Osteocyte (in vitro differentiated cells): Measurements from ENCODE around the gene TSPO2. TPM values are rescaled to one million over a fixed set of nuclear protein-coding genes. Genes with fewer than 3 reads are reported as not detected.

ENCODE experiments used
- DNase-seq: peaks from one replicate; pipeline ENCODE4 v3.0.0; 2021; ENCODE audit warnings: mixed read lengths; ENCODE audit not compliant: unreplicated experiment; ENCODE audit errors: extremely low spot score
- H3K27ac Mint-ChIP-seq: one replicate; pipeline ENCODE4 v1.8.0; 2021; ENCODE audit warnings: mild to moderate bottlenecking, mixed read lengths; ENCODE audit not compliant: unreplicated experiment
- H3K27me3 Mint-ChIP-seq: one replicate; pipeline ENCODE4 v1.8.0; 2021; ENCODE audit warnings: mixed read lengths; ENCODE audit not compliant: unreplicated experiment
- H3K36me3 Mint-ChIP-seq: one replicate; pipeline ENCODE4 v1.8.0; 2021; ENCODE audit warnings: mixed read lengths; ENCODE audit not compliant: unreplicated experiment
- H3K4me1 Mint-ChIP-seq: one replicate; pipeline ENCODE4 v1.8.0; 2021; ENCODE audit warnings: mixed read lengths; ENCODE audit not compliant: unreplicated experiment
- H3K4me3 Mint-ChIP-seq: one replicate; pipeline ENCODE4 v1.8.0; 2021; ENCODE audit warnings: mild to moderate bottlenecking, moderate library complexity, mixed read lengths; ENCODE audit not compliant: unreplicated experiment
- H3K9me3 Mint-ChIP-seq: one replicate; pipeline ENCODE4 v1.8.0; 2021; ENCODE audit warnings: mixed read lengths; ENCODE audit not compliant: unreplicated experiment
- total RNA-seq: library from RNA; stranded (reverse); gene quantifications from 2 replicates; pipeline ENCODE4 v1.2.1, GENCODE V29; 2021
- TF ChIP-seq, protein P1 (sequence below): fragments of 200-600 bp; sonication (generic); IDR thresholded peaks from 2 replicates; pipeline ENCODE4 v1.5.0; 2021; ENCODE audit warnings: antibody characterized with exemption, mild to moderate bottlenecking, moderate library complexity

The TSPO2 gene
- total RNA-seq, 1 donor from 2014 or later = not detected

DNA sequence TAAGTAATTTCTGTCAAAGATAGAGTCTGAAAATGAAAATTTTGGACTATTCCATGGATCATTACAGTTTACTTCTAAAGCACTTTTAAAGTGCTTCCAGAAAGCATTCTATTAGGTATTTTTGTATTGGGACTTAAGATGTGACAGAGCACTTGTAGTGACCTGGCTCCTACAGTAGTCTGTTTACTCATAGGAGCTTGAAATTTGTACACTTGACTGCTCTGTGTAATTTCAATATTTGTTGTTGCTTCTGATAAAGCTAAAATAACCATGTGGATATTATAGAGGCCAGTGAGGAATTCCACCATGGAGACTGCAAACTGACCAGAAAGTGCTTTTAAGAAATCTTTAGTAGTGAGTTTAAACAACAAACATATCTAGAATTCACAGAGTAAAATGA lies 40.8 kb downstream of the TSPO2 start:
- Mint-ChIP-seq H3K4me1 (peaks cover 4% of the 10 kb centered on the region), H3K9me3 (no peaks in the 10 kb centered on the region), H3K27me3 (no peaks in the 10 kb centered on the region), H3K4me3 (no peak overlapping the region), H3K27ac (no peak overlapping the region), H3K36me3 (peaks cover 47% of the 10 kb centered on the region)
- TF ChIP-seq, protein P1, sequence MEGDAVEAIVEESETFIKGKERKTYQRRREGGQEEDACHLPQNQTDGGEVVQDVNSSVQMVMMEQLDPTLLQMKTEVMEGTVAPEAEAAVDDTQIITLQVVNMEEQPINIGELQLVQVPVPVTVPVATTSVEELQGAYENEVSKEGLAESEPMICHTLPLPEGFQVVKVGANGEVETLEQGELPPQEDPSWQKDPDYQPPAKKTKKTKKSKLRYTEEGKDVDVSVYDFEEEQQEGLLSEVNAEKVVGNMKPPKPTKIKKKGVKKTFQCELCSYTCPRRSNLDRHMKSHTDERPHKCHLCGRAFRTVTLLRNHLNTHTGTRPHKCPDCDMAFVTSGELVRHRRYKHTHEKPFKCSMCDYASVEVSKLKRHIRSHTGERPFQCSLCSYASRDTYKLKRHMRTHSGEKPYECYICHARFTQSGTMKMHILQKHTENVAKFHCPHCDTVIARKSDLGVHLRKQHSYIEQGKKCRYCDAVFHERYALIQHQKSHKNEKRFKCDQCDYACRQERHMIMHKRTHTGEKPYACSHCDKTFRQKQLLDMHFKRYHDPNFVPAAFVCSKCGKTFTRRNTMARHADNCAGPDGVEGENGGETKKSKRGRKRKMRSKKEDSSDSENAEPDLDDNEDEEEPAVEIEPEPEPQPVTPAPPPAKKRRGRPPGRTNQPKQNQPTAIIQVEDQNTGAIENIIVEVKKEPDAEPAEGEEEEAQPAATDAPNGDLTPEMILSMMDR = no peak
- no peak for DNase-seq

DNA sequence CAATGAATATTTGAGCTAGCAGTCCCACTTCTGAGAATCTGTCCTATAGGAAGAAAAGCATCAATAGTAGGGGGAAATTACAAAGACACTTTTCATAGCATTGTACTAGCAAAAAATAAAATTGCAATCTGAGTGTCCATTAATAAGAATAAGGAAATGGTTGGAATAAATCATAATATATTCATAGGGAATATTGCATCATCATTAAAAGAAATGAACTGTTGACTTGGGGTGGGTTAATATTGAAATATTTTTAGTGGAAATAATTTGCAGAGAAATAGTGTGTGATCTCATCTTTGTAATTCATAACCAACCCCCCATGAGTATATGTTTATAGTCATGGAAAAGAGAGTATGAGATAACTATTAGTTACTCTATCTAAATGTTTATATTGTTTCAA lies 42.9 kb downstream of the TSPO2 start:
- H3K27ac Mint-ChIP-seq = no peak overlapping the region
- H3K4me1 Mint-ChIP-seq = peaks cover 2% of the 10 kb centered on the region

DNA sequence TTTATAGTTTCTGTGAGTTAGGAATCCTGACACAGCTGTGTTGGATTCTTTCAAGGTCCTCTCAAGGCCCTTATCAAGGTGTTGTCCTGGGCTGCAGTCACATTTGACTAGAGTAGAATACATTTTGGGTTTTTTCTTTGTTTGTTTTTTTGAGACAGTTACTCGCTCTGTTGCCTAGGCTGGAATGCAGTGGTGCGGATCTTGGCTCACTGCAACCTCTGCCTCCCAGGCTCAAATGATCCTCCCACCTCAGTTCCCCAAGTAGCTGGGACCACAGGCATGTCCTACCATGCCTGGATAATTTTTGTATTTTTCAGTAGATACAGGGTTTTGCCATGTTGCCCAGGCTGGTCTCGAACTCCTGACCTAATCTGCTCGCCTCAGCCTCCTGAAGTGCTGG lies 46.2 kb downstream of the TSPO2 start:
- Mint-ChIP-seq H3K9me3 (no peaks in the 10 kb centered on the region), H3K36me3 (peaks cover 42% of the 10 kb centered on the region), H3K27ac (no peak overlapping the region), H3K4me3 (no peak overlapping the region), H3K4me1 (peaks cover 2% of the 10 kb centered on the region), H3K27me3 (no peaks in the 10 kb centered on the region)
- DNase-seq = no peak
- TF ChIP-seq, protein P1 = no peak

More for the DNA sequence above, 42.9 kb downstream of the TSPO2 start:
- Mint-ChIP-seq H3K4me3 (no peak overlapping the region), H3K27me3 (no peaks in the 10 kb centered on the region), H3K9me3 (no peaks in the 10 kb centered on the region), H3K36me3 (peaks cover 49% of the 10 kb centered on the region)
- TF ChIP-seq, protein P1 = no peak
- no peak for DNase-seq

DNA sequence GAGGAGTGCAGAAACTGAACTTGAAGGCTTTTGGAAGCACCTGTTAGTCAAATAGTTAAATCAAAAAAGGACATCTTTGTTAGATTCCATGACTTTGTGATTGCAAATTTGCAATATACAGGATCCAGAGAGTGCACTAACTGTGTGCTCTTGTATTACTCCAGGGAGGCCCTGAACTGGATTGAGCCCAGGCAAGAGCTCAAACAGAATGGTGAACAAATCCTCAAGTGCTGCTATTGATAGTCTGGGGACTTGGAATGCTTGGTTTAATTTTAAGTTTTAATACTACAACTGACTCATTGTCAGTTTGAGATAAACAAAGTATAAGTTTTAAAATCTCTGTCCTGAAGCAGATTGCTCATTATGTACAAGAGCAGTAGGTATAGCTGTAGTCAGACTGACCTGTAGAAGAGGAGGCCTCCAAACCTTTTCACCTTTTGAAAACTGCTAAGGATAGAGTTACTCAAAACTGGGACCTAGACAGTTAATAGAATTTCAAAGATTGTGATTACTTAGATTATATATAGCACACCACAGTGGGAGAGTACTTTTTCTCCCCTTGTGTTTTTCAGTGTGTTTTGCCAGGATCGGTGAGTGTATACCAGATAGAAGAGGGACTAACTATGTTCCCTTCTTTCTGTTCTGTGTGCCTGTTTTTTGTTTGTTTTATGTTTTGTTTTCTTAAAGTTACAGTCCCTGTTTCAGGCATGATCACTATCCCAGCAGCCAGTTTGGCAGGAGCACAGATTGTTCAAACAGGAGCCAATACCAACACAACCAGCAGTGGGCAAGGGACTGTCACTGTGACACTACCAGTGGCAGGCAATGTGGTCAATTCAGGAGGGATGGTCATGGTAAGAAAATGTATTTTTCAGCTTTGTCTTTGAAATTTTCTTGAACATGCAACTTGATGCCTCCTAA lies 48.8 kb downstream of the TSPO2 start:
- peaks cover 51% of the 10 kb centered on the region for H3K36me3 Mint-ChIP-seq

More for the DNA sequence above, 48.8 kb downstream of the TSPO2 start:
- Mint-ChIP-seq H3K27ac (no peak overlapping the region), H3K27me3 (no peaks in the 10 kb centered on the region), H3K9me3 (no peaks in the 10 kb centered on the region), H3K4me1 (peaks cover 2% of the 10 kb centered on the region), H3K4me3 (no peak overlapping the region)
- TF ChIP-seq, protein P1 = no peak
- DNase-seq = no peak
